Measurements from ENCODE around the gene ECI2. TPM values are rescaled to one million over a fixed set of nuclear protein-coding genes. Genes with fewer than 3 reads are reported as not detected.

ECI2 gene
- total and polyA plus RNA-seq, 2 donors (not counting 3 experiments of a cell fraction or from before 2014, with no cell fraction given), result 33.5 to 91.0 TPM

DNA sequence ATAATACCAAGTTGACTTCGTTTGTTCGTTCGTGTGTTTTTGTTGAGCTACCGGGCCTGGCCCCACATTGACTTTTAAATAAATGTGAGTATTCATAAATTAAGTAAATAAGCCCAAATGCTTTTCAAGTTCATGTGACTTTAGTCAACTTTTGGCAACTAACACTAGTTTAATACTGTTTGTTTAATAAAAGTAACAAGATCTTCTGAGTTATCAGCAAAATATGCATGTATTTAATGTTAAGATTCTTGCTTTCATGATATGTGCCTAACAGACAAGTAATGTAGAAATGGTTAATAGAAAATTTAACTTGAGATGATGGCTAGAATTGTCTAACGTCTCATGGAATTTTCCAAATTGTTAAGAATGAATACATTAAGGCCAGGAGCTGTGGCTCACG lies 38.7 kb upstream of the ECI2 start:
- intact Hi-C loops (cut with micrococcal nuclease), result no loop called here
- H3K79me2 ChIP-seq (ENCODE audit: control insufficient read depth, insufficient read depth, low read length), result no peaks in the 10 kb centered on the region
- FAIRE-seq (no peak), DNase-seq (ENCODE audit: low read depth, low spot score) (no peak)
- TF ChIP-seq JUN (IDR thresholded peaks at IDR 0.05; ENCODE audit: borderline replicate concordance, insufficient read depth, insufficient read length, low read depth) (no peak), GATA2 (IDR thresholded peaks at IDR 0.05; ENCODE audit: insufficient read depth, insufficient read length, low read depth, low read length) (no peak), MYC (IDR thresholded peaks at IDR 0.05; ENCODE audit: low read depth, low read length) (no peak), POLR2A (IDR thresholded peaks at IDR 0.05; ENCODE audit: low read depth, low read length) (no peak), POLR2AphosphoS5 (IDR thresholded peaks at IDR 0.05; ENCODE audit: insufficient read depth, low read depth, low read length) (no peak), FOS (IDR thresholded peaks at IDR 0.05; ENCODE audit: borderline replicate concordance, insufficient read depth, low read length) (no peak), EZH2 (IDR thresholded peaks at IDR 0.05; ENCODE audit: borderline replicate concordance, low read depth, low read length, severe bottlenecking) (no peak)
- TF ChIP-seq, protein P1, sequence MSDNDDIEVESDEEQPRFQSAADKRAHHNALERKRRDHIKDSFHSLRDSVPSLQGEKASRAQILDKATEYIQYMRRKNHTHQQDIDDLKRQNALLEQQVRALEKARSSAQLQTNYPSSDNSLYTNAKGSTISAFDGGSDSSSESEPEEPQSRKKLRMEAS (IDR thresholded peaks at IDR 0.05; ENCODE audit: insufficient read depth, insufficient read length), result no peak
- TF ChIP-seq, protein P2, sequence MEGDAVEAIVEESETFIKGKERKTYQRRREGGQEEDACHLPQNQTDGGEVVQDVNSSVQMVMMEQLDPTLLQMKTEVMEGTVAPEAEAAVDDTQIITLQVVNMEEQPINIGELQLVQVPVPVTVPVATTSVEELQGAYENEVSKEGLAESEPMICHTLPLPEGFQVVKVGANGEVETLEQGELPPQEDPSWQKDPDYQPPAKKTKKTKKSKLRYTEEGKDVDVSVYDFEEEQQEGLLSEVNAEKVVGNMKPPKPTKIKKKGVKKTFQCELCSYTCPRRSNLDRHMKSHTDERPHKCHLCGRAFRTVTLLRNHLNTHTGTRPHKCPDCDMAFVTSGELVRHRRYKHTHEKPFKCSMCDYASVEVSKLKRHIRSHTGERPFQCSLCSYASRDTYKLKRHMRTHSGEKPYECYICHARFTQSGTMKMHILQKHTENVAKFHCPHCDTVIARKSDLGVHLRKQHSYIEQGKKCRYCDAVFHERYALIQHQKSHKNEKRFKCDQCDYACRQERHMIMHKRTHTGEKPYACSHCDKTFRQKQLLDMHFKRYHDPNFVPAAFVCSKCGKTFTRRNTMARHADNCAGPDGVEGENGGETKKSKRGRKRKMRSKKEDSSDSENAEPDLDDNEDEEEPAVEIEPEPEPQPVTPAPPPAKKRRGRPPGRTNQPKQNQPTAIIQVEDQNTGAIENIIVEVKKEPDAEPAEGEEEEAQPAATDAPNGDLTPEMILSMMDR (IDR thresholded peaks at IDR 0.05; ENCODE audit: extremely low read depth in 1 of 2, insufficient read depth in 1 of 2, low read depth in 1 of 2, low read length in 2 of 2), result no peak
- H3K4me2 ChIP-seq (ENCODE audit: insufficient read depth, low read length), result no peak overlapping the region
- H3K9me3 ChIP-seq (replicated peaks; ENCODE audit: control insufficient read depth, insufficient read depth, low read length), result no peaks in the 10 kb centered on the region
- no peaks in the 10 kb centered on the region for H3K36me3 ChIP-seq (ENCODE audit: control insufficient read depth in 2 of 2, extremely low read depth in 1 of 2, insufficient read depth in 2 of 2, low read length in 2 of 2)
- peaks cover 2 to 4% of the 10 kb centered on the region in 2 experiments for H3K27me3 ChIP-seq (ENCODE audit: control insufficient read depth in 2 of 2, insufficient read depth in 2 of 2, low read length in 2 of 2)
- H3K4me1 ChIP-seq (ENCODE audit: control insufficient read depth, extremely low read depth, insufficient read depth, low read length), result no peaks in the 10 kb centered on the region
- BruUV-seq (replicated peaks), result no TSS peak
- no peaks in the 10 kb centered on the region for H4K20me1 ChIP-seq (replicated peaks; ENCODE audit: control insufficient read depth, extremely low read depth, insufficient read depth, low read length)
- H3K27ac ChIP-seq (ENCODE audit: insufficient read depth, low read depth, low read length), result no peak overlapping the region
- no peak overlapping the region for H3K9ac ChIP-seq (replicated peaks; ENCODE audit: extremely low read depth, insufficient read depth, low read length)
- ChIA-PET POLR2A (no interaction called here), CTCF (interaction anchor here (0.8 to 1.2 kb wide), 2 partner anchors 36 to 120 kb away, joined by 3 to 5 read pairs; no protein-coding TSS in a partner anchor)
- dilution Hi-C loops (cut with MboI; ENCODE audit: extremely low pct_ligation_motif_present, low sequenced_read_pairs), result no loop called here
- no peaks in the 10 kb centered on the region for H3K9me1 ChIP-seq (replicated peaks; ENCODE audit: control insufficient read depth, extremely low read depth, insufficient read depth, low read length)
- no peak overlapping the region for H2AFZ ChIP-seq (ENCODE audit: low read depth, low read length)
- H3K4me3 ChIP-seq (replicated peaks in 1 of 3; ENCODE audit: insufficient read depth in 1 of 3, low read depth in 1 of 3, low read length in 3 of 3), result no peak overlapping the region
